Fibroblast of lung (primary cell): ENCODE data around the gene TRNP1. TPM values are rescaled to one million over a fixed set of nuclear protein-coding genes. Genes with fewer than 3 reads are reported as not detected.

Experiments used
- DNase-seq, 2 donors: peaks; one replicate each; pipeline versions ENCODE4 v3.0.0 to v3.0.0-alpha.2; 2010; ENCODE audit warnings: low read depth in 2 of 2
- H2AFZ ChIP-seq: 2 replicates; pipeline ENCODE4 v1.5.1; 2012; ENCODE audit warnings: low read length, control low read depth, inconsistent platforms
- H3K27ac ChIP-seq: 2 replicates; pipeline ENCODE4 v1.5.1; 2011; ENCODE audit warnings: low read length, control low read depth; ENCODE audit not compliant: insufficient read depth
- H3K27me3 ChIP-seq: 2 replicates; pipeline ENCODE4 v1.5.1; 2011; ENCODE audit warnings: mild to moderate bottlenecking, low read length; ENCODE audit not compliant: control insufficient read depth, insufficient read depth
- H3K36me3 ChIP-seq: 2 replicates; pipeline ENCODE4 v1.5.1; 2011; ENCODE audit warnings: low read length; ENCODE audit not compliant: control insufficient read depth, insufficient read depth
- H3K4me1 ChIP-seq: 2 replicates; pipeline ENCODE4 v1.5.1; 2011; ENCODE audit warnings: low read length; ENCODE audit not compliant: control insufficient read depth, insufficient read depth; ENCODE audit errors: extremely low read depth
- H3K4me2 ChIP-seq: 2 replicates; pipeline ENCODE4 v1.5.1; 2011; ENCODE audit warnings: low read length, control low read depth; ENCODE audit not compliant: insufficient read depth; ENCODE audit errors: extremely low read depth
- H3K4me3 ChIP-seq, 4 experiments: fragments of 200-600 bp in 1 of 4; sonication (generic) in 1 of 4; replicated peaks in 1 of 4; 2 replicates each; pipeline ENCODE4 v1.5.1; 2011 to 2016; ENCODE audit warnings: low read length in 4 of 4, low read depth in 3 of 4, mild to moderate bottlenecking in 3 of 4, control low read depth in 2 of 4, inconsistent platforms in 1 of 4, mixed read lengths in 1 of 4; ENCODE audit not compliant: insufficient read depth in 1 of 4; ENCODE audit errors: control extremely low read depth in 1 of 4
- H3K79me2 ChIP-seq: 2 replicates; pipeline ENCODE4 v1.5.1; 2012; ENCODE audit warnings: mild to moderate bottlenecking, low read length, inconsistent platforms; ENCODE audit not compliant: control insufficient read depth, insufficient read depth
- H3K9ac ChIP-seq: 2 replicates; pipeline ENCODE4 v1.5.1; 2011; ENCODE audit warnings: mild to moderate bottlenecking, low read length, control low read depth; ENCODE audit not compliant: insufficient read depth
- H3K9me3 ChIP-seq: 2 replicates; pipeline ENCODE4 v1.5.1; 2012; ENCODE audit warnings: low read depth, low read length; ENCODE audit not compliant: control insufficient read depth, insufficient read depth
- H4K20me1 ChIP-seq: 2 replicates; pipeline ENCODE4 v1.5.1; 2011; ENCODE audit warnings: low read length; ENCODE audit not compliant: control insufficient read depth, insufficient read depth; ENCODE audit errors: extremely low read depth
- EZH2 ChIP-seq: IDR thresholded peaks from 2 replicates; pipeline ENCODE4 v1.5.1; 2012; ENCODE audit warnings: low read length, control low read depth, mild to moderate bottlenecking; ENCODE audit errors: missing control alignments
- polyA plus RNA-seq, 2 donors: library from polyadenylated mRNA; depleted of rRNA in 1 of 2; stranded (reverse) in 1 of 2; unstranded in 1 of 2; fragments of >200 nt; gene quantifications; 2 replicates each; pipeline ENCODE4 v1.2.1, GENCODE V29; 2011 to 2012; ENCODE audit warnings: missing spikeins in 1 of 2
- total RNA-seq: library from RNA; depleted of rRNA; stranded (reverse); fragments of >200 nt; gene quantifications from 2 replicates; pipeline ENCODE4 v1.2.1, GENCODE V29; 2014
- TF ChIP-seq, protein P1 (sequence below), 2 donors: IDR thresholded peaks in 1 of 2; conservative IDR thresholded peaks in 1 of 2; 1 replicate in 1 of 2; 2 replicates in 1 of 2; pipeline ENCODE4 v1.5.1; 2011 to 2012; ENCODE audit warnings: low read length in 2 of 2, control low read depth in 1 of 2, inconsistent platforms in 1 of 2, low read depth in 1 of 2, mild to moderate bottlenecking in 1 of 2

TRNP1 gene
- total and polyA plus RNA-seq, 2 donors (not counting 1 experiment from before 2014, with no cell fraction given), result 16.2 to 32.6 TPM

DNA sequence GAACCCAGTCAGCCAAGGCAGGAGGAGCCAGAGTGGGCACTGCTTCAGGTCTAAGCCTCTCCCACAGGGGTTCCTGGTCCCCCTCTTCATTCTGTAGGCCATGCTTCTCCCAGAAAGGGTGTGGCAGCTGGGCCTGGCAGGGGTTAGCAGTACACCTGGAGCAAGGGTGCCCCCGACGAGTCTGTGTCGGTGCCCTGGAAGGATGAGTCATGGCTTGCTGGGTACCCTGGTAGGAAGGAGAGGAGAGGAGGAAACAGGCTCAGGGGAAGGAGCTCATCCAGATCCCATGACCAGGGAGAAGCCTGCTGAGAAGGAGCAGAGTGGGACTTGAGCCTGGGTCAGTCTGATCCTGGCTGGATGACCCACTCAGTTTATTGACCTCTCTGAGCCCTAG is 43.6 kb upstream of the TRNP1 start:
- H3K27ac ChIP-seq, result no peak overlapping the region
- H3K79me2 ChIP-seq, result no peaks in the 10 kb centered on the region
- no peak for DNase-seq
- H3K9me3 ChIP-seq, result no peaks in the 10 kb centered on the region
- H3K9ac ChIP-seq, result no peak overlapping the region
- H3K4me2 ChIP-seq, result no peak overlapping the region
- H4K20me1 ChIP-seq, result no peaks in the 10 kb centered on the region
- no peaks in the 10 kb centered on the region for H3K27me3 ChIP-seq
- no peak overlapping the region for H2AFZ ChIP-seq
- no peaks in the 10 kb centered on the region for H3K4me1 ChIP-seq
- no peak for TF ChIP-seq EZH2
- TF ChIP-seq, protein P1, sequence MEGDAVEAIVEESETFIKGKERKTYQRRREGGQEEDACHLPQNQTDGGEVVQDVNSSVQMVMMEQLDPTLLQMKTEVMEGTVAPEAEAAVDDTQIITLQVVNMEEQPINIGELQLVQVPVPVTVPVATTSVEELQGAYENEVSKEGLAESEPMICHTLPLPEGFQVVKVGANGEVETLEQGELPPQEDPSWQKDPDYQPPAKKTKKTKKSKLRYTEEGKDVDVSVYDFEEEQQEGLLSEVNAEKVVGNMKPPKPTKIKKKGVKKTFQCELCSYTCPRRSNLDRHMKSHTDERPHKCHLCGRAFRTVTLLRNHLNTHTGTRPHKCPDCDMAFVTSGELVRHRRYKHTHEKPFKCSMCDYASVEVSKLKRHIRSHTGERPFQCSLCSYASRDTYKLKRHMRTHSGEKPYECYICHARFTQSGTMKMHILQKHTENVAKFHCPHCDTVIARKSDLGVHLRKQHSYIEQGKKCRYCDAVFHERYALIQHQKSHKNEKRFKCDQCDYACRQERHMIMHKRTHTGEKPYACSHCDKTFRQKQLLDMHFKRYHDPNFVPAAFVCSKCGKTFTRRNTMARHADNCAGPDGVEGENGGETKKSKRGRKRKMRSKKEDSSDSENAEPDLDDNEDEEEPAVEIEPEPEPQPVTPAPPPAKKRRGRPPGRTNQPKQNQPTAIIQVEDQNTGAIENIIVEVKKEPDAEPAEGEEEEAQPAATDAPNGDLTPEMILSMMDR (conservative IDR thresholded peaks at IDR 0.05 in 1 of 2, IDR thresholded peaks at IDR 0.05 in 1 of 2; ENCODE audit: low read depth in 1 of 2, low read length in 2 of 2), result no peak
- H3K4me3 ChIP-seq, result no peak overlapping the region
- H3K36me3 ChIP-seq, result peaks cover 8% of the 10 kb centered on the region

DNA sequence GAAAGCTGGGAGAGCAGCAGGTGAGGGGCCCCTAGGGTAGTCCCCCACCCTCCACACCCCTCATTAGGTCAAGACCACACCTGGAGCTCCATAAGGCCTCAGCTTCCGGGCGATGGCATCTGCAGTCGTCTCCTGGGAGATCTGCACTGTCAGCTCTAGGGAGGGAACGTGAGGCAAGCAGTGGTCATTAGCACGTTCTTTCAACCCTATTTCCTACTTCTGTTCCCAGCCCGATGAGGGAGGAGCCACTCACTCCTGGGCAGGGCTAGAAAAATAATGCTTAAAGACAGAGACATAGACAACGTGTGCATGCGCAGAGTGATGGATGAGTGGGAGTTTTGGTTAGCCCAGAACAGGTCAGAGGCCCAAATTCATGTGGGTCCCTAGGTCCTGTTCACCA is 42.9 kb upstream of the TRNP1 start:
- H3K4me3 ChIP-seq, result no peak overlapping the region
- H3K27me3 ChIP-seq, result no peaks in the 10 kb centered on the region
- DNase-seq, result no peak
- no peak overlapping the region for H2AFZ ChIP-seq
- TF ChIP-seq, protein P1 (conservative IDR thresholded peaks at IDR 0.05 in 1 of 2, IDR thresholded peaks at IDR 0.05 in 1 of 2; ENCODE audit: low read depth in 1 of 2, low read length in 2 of 2), result no peak
- TF ChIP-seq EZH2, result no peak
- H3K9me3 ChIP-seq, result no peaks in the 10 kb centered on the region
- H3K4me2 ChIP-seq, result no peak overlapping the region
- no peaks in the 10 kb centered on the region for H3K79me2 ChIP-seq
- no peaks in the 10 kb centered on the region for H3K4me1 ChIP-seq
- no peaks in the 10 kb centered on the region for H4K20me1 ChIP-seq
- H3K9ac ChIP-seq, result no peak overlapping the region
- H3K36me3 ChIP-seq, result peaks cover 5% of the 10 kb centered on the region
- no peak overlapping the region for H3K27ac ChIP-seq

DNA sequence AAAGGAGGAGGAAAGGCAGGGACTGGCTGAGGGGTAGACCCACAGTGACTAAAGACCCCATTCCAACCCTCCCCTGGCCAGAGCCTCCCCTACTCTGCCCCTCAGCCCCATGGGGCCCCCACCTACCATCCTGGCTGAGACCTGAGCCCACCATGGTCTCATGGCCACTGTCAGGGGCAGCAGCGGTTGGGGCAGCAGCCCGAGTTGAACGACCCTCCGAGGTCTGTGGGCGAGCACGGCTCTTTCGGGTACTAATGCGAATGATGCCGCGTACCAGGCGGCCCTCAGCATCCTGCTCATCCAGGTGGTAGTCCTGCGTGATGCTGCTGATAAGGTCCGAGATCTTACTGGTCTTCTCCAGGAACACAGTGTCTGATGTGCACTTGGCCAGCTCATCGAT is 42.3 kb upstream of the TRNP1 start:
- H3K9ac ChIP-seq, result no peak overlapping the region
- peaks cover 2% of the 10 kb centered on the region for H3K36me3 ChIP-seq
- no peak overlapping the region for H3K27ac ChIP-seq
- H3K4me3 ChIP-seq, result no peak overlapping the region
- no peaks in the 10 kb centered on the region for H3K4me1 ChIP-seq
- H3K4me2 ChIP-seq, result no peak overlapping the region
- TF ChIP-seq, protein P1 (conservative IDR thresholded peaks at IDR 0.05 in 1 of 2, IDR thresholded peaks at IDR 0.05 in 1 of 2; ENCODE audit: low read depth in 1 of 2, low read length in 2 of 2), result no peak
- TF ChIP-seq EZH2, result no peak
- DNase-seq, result no peak
- no peaks in the 10 kb centered on the region for H4K20me1 ChIP-seq
- no peaks in the 10 kb centered on the region for H3K27me3 ChIP-seq
- H3K79me2 ChIP-seq, result no peaks in the 10 kb centered on the region
- no peak overlapping the region for H2AFZ ChIP-seq
- no peaks in the 10 kb centered on the region for H3K9me3 ChIP-seq
